Kidney capillary endothelial cell (primary cell): Measurements from ENCODE around the gene PGA5.

Experiments
- DNase-seq: peaks from one replicate; pipeline ENCODE4 v3.0.0-alpha.2; 2018; ENCODE audit warnings: low spot score

Gene PGA5

DNA sequence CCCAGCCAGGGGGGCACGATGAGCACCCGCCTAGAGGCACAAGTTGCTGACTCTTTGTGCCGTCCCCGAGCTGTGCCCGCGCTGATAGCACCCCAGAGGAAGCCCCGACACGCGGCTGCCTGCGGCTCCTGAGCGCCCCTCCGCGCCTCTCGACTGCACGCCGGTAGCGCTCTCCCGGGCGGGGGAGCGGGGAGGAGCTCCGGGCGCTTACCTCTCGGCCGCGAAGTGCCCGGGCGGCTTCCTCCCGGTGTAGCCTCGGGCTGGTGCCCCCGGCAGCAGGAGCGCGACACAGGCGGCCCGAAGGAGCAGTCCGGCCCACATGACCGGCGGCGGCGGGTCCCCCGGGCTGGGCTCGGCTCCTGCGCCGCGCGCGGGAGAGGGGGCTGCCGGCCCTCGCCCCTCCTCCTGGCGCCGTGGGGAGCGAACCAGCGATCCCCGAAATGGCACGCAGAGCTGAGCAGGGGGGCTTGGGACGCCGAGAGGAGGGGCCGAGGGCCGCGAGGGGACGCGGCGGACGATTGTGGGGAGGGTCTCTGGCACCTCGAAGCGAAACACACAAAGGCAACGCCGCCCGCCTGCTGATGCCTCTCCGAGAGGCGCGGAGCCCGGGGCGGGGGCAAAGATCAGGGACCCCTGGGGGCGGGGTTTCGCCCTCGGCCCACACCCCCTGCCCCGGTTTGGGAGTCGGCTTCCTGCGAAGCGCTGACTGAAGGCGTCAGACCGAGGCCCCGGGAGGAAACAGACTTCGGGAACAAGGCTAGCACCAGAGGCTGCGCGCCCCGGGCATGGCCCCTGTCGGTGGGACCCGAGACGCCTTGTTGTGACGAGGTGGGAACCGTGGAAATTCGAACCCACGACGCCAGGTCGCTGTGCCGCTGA, 54.0 kb downstream of the PGA5 start, which contains the start of gene VWCE:
TSS of gene VWCE (minus strand) at position 600 of the 879 bp plus-strand sequence. CDS start at position 321, 279 bp downstream.
- DNase-seq, result peak; percentile 46

DNA sequence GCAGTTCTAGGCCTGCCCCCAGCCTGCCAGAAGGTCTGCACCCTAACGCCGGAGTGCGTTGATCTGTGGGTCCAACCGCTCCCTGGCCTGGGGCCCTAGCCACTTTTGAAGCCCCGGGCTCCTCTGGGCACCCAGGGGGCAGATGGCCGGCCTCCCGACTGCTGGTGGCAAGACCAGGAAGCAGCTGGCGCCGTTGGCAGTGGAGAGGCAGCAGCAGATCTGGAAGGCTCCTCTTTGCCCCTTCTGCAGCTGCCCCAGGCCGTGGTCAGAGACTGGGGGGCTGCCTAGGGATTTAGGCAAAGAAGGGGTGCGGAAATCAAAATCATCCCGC, 54.6 kb downstream of the PGA5 start:
- no peak for DNase-seq

DNA sequence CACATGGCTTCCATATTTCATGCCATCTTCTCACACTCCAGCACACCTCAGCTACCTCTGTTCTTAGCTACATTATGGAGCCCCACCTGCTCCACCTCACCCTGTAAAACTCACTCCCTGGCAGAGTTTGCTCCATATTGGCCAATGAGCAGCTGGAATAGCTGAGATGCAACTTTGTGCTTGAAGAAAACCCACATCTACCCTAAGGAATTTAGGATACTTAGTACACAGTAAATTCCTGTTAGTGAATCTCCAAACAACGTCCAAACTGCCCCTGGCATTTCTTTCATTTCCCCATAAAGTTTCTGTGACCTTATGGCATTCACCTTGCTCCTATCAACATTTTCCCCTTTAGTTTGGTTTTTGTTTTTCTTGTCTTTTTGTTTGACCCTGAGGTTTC, 56.4 kb downstream of the PGA5 start:
- no peak for DNase-seq

DNA sequence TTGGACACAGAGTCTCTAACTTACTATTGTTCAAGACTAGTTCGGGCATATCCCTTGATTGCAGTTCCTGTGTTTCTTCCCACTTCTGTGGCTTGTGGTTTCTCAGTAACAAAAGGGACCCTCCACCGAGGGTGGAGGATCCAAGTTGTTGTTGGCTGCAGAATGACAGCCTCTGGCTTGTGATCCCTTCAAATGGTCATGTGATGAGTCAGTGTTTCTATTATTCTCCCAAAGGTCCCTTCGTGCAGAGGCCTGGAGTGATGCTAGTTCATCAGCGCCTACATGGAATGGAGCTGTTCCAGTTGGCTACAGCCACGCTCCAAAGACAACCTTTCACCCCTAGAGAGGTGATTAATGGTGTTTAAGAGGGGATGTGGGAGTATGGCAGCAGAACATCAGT, 56.8 kb downstream of the PGA5 start:
- peak; percentile 59 for DNase-seq

DNA sequence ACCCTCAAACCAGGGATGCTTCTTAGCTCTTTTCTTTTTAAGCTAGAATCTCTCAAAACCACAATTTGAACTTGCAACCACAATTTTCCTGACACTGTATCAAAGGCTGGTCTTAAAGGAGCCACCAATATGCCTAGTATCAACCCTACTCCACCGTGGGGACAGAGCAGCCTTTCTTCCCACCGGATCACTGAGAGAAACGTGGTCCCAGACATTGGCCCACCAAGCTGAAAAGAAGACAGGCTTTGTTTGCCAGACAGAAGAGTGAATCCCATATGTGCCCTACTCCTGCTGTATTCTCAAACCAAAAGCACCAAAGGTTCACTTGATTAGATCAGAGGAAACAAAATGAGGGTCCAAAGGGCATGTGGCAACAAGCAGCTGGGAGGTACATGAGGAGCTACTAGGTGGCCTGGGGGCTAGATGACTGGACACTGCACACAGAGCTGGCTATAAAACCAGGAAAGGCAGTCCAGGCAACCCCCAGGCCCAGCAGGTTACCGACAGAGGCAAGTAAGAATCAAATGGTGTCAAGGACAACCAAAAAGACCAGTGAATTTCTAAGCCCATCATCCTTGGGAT, 57.8 kb downstream of the PGA5 start:
- DNase-seq, result no peak
